Measurements from ENCODE around the gene ADARB1. TPM values are rescaled to one million over a fixed set of nuclear protein-coding genes. Genes with fewer than 3 reads are reported as not detected.

The ADARB1 gene, protein sequence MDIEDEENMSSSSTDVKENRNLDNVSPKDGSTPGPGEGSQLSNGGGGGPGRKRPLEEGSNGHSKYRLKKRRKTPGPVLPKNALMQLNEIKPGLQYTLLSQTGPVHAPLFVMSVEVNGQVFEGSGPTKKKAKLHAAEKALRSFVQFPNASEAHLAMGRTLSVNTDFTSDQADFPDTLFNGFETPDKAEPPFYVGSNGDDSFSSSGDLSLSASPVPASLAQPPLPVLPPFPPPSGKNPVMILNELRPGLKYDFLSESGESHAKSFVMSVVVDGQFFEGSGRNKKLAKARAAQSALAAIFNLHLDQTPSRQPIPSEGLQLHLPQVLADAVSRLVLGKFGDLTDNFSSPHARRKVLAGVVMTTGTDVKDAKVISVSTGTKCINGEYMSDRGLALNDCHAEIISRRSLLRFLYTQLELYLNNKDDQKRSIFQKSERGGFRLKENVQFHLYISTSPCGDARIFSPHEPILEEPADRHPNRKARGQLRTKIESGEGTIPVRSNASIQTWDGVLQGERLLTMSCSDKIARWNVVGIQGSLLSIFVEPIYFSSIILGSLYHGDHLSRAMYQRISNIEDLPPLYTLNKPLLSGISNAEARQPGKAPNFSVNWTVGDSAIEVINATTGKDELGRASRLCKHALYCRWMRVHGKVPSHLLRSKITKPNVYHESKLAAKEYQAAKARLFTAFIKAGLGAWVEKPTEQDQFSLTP
- total RNA-seq (2021; fragmentation: NEBNext Ultra II Directional; extraction: Animal tissue kit (Norgen Biotek cat#: 25700)) (11.1 and 14.9 TPM in 2 replicates), polyA plus RNA-seq (2011; rRNA removed) (4.6 and 4.7 TPM in 2 replicates), polyA minus RNA-seq (2011; rRNA and poly(A)+ RNA removed) (10.8 and 12.8 TPM in 2 replicates)
- 6.0 TPM for polyA plus RNA-seq (2011; cell fraction: cytosol; rRNA removed)
- 12.2 TPM for polyA plus RNA-seq (2011; cell fraction: nucleus; rRNA removed)
- 6.4 to 8.1 TPM (median 7.4 TPM) in 4 replicates for polyA plus RNA-seq (2012, experiment 1 of 2)
- 2.9 TPM for polyA plus RNA-seq (2012, experiment 2 of 2)
- 4.8 TPM for polyA plus RNA-seq (2013, experiment 1 of 2)
- polyA plus RNA-seq (2013, experiment 2 of 2): 4.6 TPM
- polyA minus RNA-seq (2011; cell fraction: cytosol; rRNA and poly(A)+ RNA removed): 9.3 TPM
- polyA minus RNA-seq (2011; cell fraction: nucleus; rRNA and poly(A)+ RNA removed): 15.1 TPM
- long read RNA-seq, experiment 1, partial matches to known transcripts: 3 of 13 reads
- long read RNA-seq, experiment 1, other reads (novel, unspliced or antisense): 10 of 13 reads
- long read RNA-seq, experiment 2: 0 reads

DNA sequence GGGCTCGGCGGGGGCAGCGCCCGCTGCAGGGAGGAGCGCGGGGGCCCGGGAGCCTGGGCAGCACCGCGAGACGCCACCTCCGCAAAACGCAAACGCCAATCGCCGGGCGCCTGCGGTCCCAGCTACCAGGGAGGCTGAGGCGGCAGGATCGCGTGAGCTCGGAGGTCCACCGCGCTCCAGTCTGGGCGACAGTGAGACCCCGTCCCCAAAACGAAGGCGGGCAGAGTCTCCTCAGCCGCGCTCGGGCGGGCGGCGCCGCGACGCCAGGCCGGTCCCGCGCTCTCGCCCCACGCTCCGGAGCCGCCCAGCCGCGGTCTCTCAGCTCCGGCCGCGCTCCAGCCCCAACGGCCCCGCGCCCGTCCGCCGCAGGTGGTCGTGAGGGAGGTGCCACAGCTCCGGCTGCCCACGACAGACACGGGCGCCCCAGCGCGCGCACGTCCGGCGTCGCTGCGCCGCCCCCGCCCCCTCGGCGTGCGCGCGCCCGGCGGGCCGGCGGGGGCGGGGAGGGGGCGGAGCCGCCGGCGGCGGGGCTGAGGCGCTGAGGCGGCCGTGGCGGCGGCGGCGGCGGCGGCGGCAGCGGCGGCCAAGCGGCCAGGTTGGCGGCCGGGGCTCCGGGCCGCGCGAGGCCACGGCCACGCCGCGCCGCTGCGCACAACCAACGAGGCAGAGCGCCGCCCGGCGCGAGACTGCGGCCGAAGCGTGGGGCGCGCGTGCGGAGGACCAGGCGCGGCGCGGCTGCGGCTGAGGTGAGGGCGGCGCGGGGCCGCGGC, at the start of gene ADARB1:
Gene ADARB1, plus strand, starts transcription at position 533 of the 770 bp plus-strand sequence. CDS start 97,077 bp downstream, outside the sequence.
- Histone ChIP-seq H4K5ac (ENCODE audit: insufficient read length, low read depth, low read length) (no peak within 1 kb of the TSS), H2BK20ac (ENCODE audit: low read length) (no peak within 1 kb of the TSS), H2BK120ac (replicated peaks; ENCODE audit: low read depth, low read length) (no peak within 1 kb of the TSS), H3K14ac (ENCODE audit: insufficient read length) (no peak within 1 kb of the TSS), H2AFZ (ENCODE audit: low read length) (peak within 1 kb of the TSS; percentile 60; the same call in 1 of the 2 replicates), H3K36me3 (ENCODE audit: control insufficient read depth in 2 of 4, insufficient read depth in 4 of 4, low read length in 3 of 4) (no peaks in the 10 kb centered on the region), H3K27me3 (replicated peaks in 1 of 4; ENCODE audit: control insufficient read depth in 3 of 4, extremely low read depth in 1 of 4, insufficient read depth in 3 of 4, low read length in 3 of 4) (peaks cover 4 to 18% (median 14%) of the 10 kb centered on the region in 4 experiments; a peak in 6 of 7 replicates), H4K91ac (replicated peaks; ENCODE audit: insufficient read length, low read length) (no peak within 1 kb of the TSS), H2BK15ac (ENCODE audit: low read length) (peak within 1 kb of the TSS; percentile 46; the same call in 1 of the 2 replicates), H3K56ac (replicated peaks; ENCODE audit: insufficient read length, low read depth, low read length) (no peak within 1 kb of the TSS), H3K23ac (ENCODE audit: insufficient read length) (no peak within 1 kb of the TSS), H3K9me3 (ENCODE audit: insufficient read depth in 2 of 2, low read depth in 1 of 2, low read length in 1 of 2) (no peaks in the 10 kb centered on the region), H3K23me2 (ENCODE audit: low read depth, low read length) (peaks cover 8% of the 10 kb centered on the region; the same call in 1 of the 2 replicates), H3K4me2 (ENCODE audit: insufficient read depth in 1 of 2, low read depth in 2 of 2, low read length in 2 of 2) (peak within 1 kb of the TSS; percentile 71 to 97), H3K9ac (replicated peaks in 1 of 4; ENCODE audit: extremely low read depth in 1 of 4, low read depth in 3 of 4, low read length in 3 of 4) (peak within 1 kb of the TSS; percentile 40 to 67 (median 58); a peak in 6 of 7 replicates), H3K79me2 (ENCODE audit: control insufficient read depth in 1 of 2, insufficient read depth in 2 of 2, low read length in 2 of 2) (peaks cover 0 to 4% of the 10 kb centered on the region in 2 experiments; a peak in 1 of 4 replicates), H3K27ac (ENCODE audit: low read depth, low read length) (no peak within 1 kb of the TSS; the same call in 1 of the 2 replicates), H3K4me1 (replicated peaks in 1 of 4; ENCODE audit: control insufficient read depth in 3 of 4, insufficient read depth in 4 of 4, low read length in 3 of 4) (peaks cover 0 to 7% (median 4%) of the 10 kb centered on the region in 4 experiments; a peak in 3 of 7 replicates), H3K18ac (ENCODE audit: extremely low read depth, low read length) (peak within 1 kb of the TSS; percentile 60), H3K79me1 (ENCODE audit: low read depth, low read length) (no peaks in the 10 kb centered on the region), H2BK5ac (ENCODE audit: low read depth, low read length) (no peak within 1 kb of the TSS), H4K8ac (ENCODE audit: extremely low read depth, insufficient read depth, low read length) (peak within 1 kb of the TSS; percentile 59; the same call in 1 of the 2 replicates), H3K4me3 (ENCODE audit: extremely low read depth in 1 of 4, insufficient read depth in 2 of 4, low read depth in 3 of 4, low read length in 4 of 4) (peak within 1 kb of the TSS; percentile 55 to 93 (median 80)), H4K20me1 (replicated peaks in 1 of 2; ENCODE audit: control insufficient read depth in 1 of 2, insufficient read depth in 2 of 2, low read length in 2 of 2) (peaks cover 3 to 14% of the 10 kb centered on the region in 2 experiments), H2BK12ac (ENCODE audit: low read depth, low read length) (no peak within 1 kb of the TSS; the same call in 1 of the 2 replicates), H3K4ac (replicated peaks; ENCODE audit: insufficient read length, low read depth, low read length) (peak within 1 kb of the TSS; percentile 50), H2AK5ac (ENCODE audit: low read depth, low read length) (peak within 1 kb of the TSS; percentile 25; the same call in 1 of the 2 replicates)
- ChIA-PET CTCF (ENCODE audit: partially characterized antibody) (interaction anchor here (1.3 to 2.8 kb wide), 2 partner anchors 48 to 63 kb away, joined by 3 to 9 read pairs; no protein-coding TSS in a partner anchor), POLR2A (ENCODE audit: partially characterized antibody) (interaction anchor here (0.6 to 1.3 kb wide), 4 partner anchors 18 to 143 kb away, joined by 3 to 7 read pairs (median 3); no protein-coding TSS in a partner anchor)
- FAIRE-seq (no peak), DNase-seq (ENCODE audit: low read depth in 1 of 2, low spot score in 2 of 2) (peak in 1 of 2 experiments; percentile 85)
- WGBS, 2 experiments (ENCODE audit: extremely low coverage in 1 of 2, insufficient coverage in 1 of 2, insufficient read length in 1 of 2, insufficient replicate concordance in 2 of 2, low coverage in 1 of 2, low lambda C conversion rate in 2 of 2, missing lambda C conversion rate in 1 of 2): 0% methylated on average over 7 of the region's 132 CpGs; no CpG with 5 or more reads in 1 of the 2 experiments
- TF ChIP-seq RXRA (IDR thresholded peaks at IDR 0.05; ENCODE audit: insufficient read depth, low read depth, low read length): no peak
- no peak for TF ChIP-seq BRCA1 (IDR thresholded peaks at IDR 0.05; ENCODE audit: low read depth, low read length)
- no peak; the same call in 1 of the 2 replicates for TF ChIP-seq CREB1 (IDR thresholded peaks at IDR 0.05)
- no peak for TF ChIP-seq NRF1 (IDR thresholded peaks at IDR 0.05; ENCODE audit: low read depth, low read length)
- TF ChIP-seq ASH2L (IDR thresholded peaks at IDR 0.05; ENCODE audit: low read length): peak; percentile 14
- TF ChIP-seq SRF (IDR thresholded peaks at IDR 0.05; ENCODE audit: low read depth, low read length): no peak

Data from H1 (cell line).